GM10847 (cell line): Measurements from ENCODE around the gene DSN1.

Experiments
- POLR2A ChIP-seq: IDR thresholded peaks from 2 replicates; pipeline ENCODE4 v1.6.1; 2011; ENCODE audit not compliant: insufficient read length; ENCODE audit errors: extremely low read depth

The DSN1 gene

GRCh38 chr20:36773597-36774390 lies at the start of gene DSN1:
TSS of gene DSN1 (minus strand) at chr20:36773763. CDS start at chr20:36771458, 2,305 bp downstream.
- peak; percentile 77 for TF ChIP-seq POLR2A

- TF ChIP-seq POLR2A: no peak
Observed at GRCh38 chr20:36823121-36823520, 49.6 kb upstream of the DSN1 start.

DNA sequence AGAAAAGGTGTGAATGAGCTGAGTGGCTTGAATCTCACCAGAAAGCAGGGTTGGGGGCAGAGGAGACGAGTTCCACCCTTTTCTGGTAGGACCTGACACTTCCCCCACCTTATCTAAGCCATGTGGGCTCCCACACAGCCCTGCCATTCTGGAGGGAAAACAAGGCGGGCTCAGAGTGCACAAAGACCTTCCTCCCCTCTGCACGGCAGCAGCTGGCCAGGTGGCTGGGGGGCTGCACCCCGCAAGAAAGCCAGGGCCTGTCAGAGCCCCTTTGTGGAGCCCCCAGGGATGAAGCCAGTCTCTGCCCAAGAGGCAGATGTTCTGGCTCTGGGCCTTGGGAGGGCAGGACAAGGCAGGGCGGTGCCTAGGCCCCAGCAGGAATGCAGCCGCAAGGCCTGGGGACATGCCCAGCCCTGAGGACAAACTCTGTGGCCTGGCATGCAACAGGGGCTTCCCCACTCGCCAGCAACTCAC lies 48.4 kb upstream of the DSN1 start:
- no peak for TF ChIP-seq POLR2A

- no peak for TF ChIP-seq POLR2A
Observed at GRCh38 chr20:36820928-36821327, 47.4 kb upstream of the DSN1 start.

GRCh38 chr20:36820073-36820472 lies 46.5 kb upstream of the DSN1 start:
- no peak for TF ChIP-seq POLR2A

- TF ChIP-seq POLR2A: no peak
Observed at GRCh38 chr20:36819659-36820058, 46.1 kb upstream of the DSN1 start.

DNA sequence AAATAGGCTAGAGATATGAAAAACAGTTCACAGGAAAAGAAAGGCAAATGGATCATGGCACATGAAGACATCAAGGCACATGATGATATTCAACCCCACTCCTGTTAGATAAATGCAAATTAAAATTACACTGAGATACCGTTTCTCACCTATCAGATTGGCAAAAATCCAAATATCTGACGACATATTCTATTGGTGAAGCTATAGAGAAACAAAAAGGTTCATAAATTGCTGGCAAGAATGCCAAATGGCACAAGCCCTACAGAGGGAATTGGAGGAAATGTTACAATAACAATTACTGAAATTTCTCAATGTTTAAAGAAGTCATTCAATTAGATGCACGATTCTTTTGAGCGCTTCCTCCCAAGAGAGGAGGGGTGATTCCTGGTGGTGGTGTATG lies 45.3 kb upstream of the DSN1 start:
- no peak for TF ChIP-seq POLR2A

DNA sequence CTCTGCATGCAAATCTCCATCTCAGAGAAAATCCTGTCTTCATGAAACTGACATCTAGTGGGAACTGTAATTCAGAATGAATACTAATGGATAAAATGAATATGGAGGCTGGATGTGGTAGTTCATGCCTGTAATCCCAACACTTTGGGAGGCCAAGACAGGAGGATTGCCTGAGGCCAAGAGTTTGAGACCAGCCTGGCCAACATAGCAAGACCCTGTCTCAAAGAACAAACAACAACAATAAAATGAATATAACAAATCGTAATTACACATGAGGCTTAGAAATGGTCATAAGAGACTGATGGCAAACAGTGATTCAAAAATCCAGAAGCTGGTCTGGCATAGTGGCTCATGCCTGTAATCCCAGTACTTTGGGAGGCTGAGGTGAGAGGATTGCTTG lies 44.6 kb upstream of the DSN1 start:
- TF ChIP-seq POLR2A: no peak

GRCh38 chr20:36817496-36817895 lies 43.9 kb upstream of the DSN1 start:
- no peak for TF ChIP-seq POLR2A

- no peak for TF ChIP-seq POLR2A
Observed at GRCh38 chr20:36815454-36816091, 42.0 kb upstream of the DSN1 start.

GRCh38 chr20:36812594-36813463 lies 39.3 kb upstream of the DSN1 start:
- no peak for TF ChIP-seq POLR2A

DNA sequence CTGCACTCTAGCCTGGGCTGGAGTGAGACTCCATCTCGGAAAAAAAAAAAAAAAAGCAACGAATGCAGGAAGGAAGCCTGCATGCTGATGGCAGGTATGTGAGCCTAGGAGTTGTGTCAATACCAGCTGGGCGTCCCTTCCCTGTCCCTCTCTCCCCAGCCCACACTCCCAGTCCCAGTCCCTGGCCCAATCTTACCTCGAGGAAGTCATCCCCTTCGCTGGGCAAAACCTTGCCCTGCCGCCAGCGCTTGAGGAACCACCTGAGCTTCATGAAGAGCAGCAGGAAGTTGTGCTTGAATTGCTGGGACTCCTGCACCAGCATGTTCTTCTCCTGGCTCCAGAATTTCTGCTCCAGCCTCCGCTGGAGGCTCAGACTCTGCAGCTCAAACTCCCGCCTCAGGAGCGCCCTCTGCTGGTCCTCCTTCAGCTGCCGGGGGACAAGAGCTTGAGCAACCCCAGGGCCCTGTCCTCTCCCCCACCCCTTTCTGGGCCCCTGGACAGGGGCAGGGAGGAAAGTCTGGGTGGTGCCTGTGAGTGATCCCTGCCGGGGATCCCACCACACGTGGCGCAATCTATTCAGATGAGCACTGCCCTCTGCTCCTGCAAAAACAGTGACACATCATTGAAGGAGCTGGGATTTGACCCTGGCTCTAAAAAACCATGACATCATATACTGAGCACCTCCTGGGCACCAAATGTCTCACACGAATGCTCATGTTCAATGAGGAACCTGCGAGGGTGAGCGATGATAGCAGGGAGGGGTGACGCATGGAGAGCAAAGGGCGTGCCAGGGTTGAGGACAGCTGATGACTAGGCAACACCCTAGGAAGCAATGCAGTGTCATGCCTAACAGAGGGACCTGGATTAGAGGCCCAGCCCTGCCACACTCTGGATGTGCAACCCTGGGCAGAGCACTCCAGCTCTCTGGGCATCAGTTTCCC lies 35.0 kb upstream of the DSN1 start:
- TF ChIP-seq POLR2A: no peak

GRCh38 chr20:36806049-36806448 lies 32.5 kb upstream of the DSN1 start:
- TF ChIP-seq POLR2A: no peak

DNA sequence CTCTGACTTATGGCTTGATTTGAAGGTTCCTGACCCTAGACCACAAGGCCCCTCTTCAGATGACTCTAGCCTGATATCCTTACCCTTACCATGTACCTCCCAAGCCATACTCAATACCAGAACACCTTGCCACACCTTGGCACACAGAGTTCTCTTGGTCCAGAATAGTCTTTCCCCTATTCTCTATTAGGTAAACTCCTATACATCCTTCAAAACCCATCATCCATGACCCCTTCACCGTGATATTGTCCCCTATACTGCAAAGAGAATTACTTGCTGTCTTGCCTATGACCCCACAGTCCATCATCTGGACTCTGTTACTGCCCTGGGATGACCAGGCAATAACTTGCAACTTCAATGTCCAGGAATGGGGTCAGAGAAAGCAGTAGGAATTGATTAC lies 31.8 kb upstream of the DSN1 start:
- TF ChIP-seq POLR2A: no peak
